HG03280 (cell line): Measurements from ENCODE around the gene KCNS3.
A peak's percentile ranks its signal among the peaks of the same experiment; 100 is the strongest.

Source experiments
- ATAC-seq: cut with Tn5 transposase; IDR thresholded peaks from one replicate; pipeline ENCODE4 v1.9.1; 2021; ENCODE audit warnings: mild to moderate bottlenecking, moderate library complexity; ENCODE audit not compliant: unreplicated experiment

Gene KCNS3

DNA sequence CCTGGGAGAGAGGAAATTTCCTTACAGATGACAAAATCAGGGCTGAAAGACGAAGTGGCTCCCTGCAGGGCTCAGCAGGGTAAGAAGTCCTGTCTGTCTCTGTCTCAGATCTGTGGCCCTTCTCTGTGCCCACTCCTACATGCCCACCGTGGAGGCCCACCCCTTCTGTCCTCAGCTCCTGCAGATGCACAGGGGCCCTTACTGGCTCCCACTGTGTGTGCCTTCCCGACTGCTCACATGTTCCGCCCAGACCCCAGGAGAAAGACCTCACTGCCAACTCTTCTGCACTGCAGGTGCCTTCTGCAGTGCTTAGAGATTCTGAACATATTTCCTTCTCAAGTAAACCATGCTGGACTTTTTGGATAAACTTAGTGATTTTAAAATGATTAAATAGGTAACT lies 1.9 kb upstream of the KCNS3 start:
- ATAC-seq, result no peak

DNA sequence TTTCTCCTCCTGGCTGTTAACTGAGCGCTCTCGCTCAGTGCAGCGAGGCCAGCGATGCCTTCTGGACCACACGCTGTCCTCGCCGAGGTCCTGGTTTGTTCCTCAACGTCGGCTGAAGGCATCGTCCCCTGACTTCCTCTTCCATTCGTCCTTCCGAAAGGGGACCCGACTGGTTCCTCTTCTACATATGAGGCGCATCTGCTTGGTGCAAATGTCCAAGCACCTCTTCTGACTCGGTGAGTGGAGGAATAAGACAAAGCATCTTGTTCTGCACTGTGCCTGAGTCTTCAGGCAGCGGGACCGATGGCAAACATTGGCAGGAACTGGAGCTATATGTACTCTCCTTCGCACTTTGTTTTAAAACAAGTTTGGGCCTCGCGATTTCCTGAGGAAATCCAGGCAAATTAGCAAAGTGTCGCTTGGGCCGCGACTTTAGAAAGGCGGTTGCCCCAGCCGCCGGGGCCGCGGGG lies 621 bp upstream of the KCNS3 start:
- peak; percentile 30 for ATAC-seq

DNA sequence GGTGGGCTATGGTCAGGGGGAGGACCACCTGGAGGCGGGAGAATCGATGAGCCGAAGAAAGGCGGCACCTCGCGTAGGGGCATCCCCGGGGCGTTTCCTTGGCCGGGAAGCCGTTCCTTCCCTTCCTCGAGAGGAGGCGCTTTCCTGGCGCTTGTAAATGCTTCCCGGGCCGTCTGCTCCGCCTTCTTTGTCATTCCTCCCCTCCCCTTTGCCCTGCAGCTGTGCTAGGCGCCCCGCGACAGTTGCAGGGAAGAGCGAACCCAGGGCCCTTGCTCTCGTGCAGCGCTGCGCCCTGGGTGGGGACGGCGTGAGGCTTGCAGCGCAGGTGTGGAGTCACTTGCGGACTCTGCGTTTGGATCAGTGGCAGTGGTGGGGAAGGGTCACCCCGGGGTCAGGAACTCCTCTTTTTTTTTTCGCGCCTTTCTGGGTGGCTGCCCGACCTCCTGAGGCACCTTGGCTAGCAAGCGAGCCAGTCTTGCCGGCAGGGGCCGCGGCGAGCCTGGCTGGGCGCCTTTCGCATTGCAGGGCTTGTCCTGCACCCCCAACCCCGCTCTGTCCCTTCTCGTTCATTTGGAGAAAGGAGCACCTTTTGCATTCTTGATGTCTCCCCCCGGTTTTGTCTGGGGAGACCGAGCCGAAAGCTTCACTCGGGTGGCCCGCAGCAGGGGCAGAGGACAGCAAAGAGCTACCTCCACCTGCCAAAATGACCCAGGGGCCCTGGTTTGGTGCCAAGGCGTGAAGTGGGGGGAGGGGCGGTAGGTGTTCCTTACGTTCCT lies 858 bp downstream of the KCNS3 start:
- no peak for ATAC-seq

DNA sequence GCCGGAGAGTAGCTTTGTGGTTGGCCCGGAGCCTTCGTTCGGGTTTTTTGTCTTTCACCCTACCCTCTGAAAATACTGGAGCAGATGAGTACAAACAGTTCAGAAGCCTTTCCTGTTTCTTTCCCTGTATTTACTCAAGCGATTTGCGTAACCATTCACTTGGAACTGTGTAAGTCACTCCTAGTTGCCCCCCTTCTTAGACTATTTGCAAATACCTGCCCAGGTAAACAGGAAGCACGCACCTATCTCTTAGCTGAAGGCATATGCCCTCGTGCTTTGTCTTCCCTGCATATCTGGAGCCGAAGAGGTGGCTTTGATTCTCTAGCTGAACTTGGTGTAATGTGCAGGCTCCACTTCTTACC lies 1.4 kb downstream of the KCNS3 start:
- no peak for ATAC-seq

DNA sequence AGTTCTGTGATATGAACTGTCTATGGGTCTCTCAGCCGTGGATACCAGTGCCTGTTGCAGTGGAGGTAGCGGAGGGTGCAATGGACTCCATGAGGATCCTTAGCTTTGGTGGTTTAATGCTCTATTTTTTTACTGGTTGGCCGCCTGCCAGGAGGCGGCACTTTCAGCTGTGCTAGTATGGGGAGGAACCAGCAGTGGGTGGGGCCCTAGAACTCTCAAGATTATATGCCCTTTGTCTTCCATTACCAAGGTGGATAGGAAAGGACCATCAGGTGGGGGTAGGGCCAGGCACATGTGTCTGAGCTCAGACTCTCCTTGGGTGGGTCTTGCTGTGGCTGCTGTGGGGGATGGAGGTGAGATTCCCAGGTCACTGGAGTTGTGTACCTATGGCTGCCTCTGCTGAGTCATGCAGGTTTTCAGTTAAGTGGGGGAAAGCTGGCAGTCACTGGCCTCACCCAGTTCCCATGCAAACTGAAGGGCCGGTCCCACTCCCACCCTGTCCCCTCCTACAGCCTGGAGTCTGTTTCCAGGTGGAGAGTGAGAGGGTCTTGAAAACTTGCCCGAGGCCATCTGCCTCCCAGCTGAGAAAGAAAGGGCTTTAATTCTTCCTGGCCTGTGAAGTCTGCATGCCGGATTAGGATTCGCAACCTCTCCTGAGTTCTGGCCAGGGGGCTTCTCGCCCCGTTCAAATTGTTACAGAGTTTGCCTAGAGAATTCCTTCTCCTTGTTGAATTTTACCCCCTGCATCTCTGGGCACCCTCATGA lies 14.5 kb downstream of the KCNS3 start:
- ATAC-seq, result no peak

DNA sequence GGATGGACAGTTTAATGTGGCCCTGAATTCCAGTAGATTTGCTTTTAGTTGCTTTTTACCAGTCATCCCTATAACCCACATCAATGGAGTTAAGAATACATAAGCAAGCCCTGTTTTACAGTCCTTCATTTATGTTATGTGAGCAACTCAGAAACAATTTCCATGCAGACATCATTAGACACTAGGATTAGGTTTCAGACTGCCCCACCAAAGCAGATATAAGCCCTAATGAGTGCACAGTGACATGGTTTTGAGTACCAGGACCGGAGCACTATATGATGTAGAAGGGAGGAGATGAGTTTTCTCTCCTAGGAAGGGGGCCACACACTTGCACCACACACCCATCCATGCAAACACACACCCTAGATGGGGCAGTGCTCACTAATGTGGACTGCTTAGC lies 15.5 kb downstream of the KCNS3 start:
- ATAC-seq, result no peak

DNA sequence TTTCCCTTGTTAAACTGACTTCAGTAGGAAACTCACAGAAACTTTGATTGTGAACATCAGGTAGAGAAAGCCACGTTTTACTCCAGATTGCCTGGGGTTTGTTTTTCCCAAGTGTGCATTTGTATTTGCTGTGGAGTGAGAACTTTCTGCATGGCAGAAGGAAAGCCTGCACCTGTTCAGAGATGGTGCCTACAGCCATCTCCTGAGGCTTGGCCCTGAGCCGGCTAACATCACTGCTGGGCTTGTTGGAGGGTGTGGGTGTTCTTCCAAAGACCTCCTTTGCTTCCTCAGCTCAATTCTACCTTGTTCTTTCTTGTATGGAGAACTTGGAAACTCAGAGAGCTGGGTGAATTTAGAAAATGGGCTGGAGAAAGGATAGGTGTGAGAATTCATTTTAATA lies 16.1 kb downstream of the KCNS3 start:
- ATAC-seq, result no peak

DNA sequence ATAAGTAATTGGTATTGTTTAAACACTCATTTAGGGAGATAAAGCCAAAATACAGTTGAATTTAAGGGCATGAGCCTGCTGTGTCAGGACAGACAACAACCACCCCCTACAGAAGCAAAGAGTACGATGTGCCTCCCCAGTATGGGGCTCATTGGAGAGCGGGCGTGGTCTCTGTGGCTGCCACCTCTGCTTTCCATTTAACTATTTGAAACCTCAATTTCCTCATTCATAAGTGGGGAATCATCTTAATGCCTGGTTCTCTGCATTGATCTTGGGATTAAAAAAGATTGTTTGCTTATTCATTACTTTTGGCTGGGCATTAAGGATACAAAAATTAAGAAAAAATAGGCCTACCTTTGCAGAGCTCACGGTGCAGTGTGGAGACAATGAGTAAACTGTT lies 21.4 kb downstream of the KCNS3 start:
- ATAC-seq, result no peak

DNA sequence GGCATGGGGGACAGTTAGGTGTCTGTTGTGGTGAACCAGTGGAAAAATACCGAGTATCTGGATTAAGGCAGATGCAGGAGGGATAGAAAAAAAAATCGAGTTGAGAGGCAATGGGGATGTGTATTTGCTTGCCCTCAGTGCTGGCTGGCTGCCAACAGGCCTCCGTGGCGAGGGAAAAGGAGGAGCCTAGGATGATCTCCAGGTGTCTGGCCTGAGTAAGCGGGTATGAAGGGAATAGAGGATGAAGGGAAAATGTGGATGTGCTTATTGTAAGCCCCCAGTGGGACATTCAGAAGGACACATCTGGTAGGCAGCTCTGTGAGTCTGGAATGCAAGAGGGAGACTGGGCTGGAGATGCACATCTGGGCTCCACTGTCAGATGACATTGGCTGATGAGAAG lies 22.8 kb downstream of the KCNS3 start:
- no peak for ATAC-seq

DNA sequence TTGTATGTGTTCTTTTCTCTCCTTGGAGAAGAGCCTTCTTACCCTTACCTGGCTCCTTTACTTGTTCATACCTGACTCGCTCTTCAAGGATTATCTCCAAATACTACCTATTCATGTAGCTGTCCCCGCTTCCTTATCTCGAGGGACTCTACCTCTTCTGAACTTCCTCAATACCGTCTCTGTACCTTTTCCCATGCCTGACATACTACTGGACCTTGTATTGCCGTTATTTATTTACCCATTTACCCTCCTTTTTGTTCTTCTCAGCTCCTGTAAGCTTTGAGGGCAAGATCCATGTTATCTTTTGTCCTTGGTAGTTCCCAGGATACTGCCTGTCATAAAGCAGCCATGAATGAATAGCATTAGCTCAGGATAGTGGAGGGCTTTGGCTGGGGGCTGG lies 32.5 kb downstream of the KCNS3 start:
- ATAC-seq, result no peak

DNA sequence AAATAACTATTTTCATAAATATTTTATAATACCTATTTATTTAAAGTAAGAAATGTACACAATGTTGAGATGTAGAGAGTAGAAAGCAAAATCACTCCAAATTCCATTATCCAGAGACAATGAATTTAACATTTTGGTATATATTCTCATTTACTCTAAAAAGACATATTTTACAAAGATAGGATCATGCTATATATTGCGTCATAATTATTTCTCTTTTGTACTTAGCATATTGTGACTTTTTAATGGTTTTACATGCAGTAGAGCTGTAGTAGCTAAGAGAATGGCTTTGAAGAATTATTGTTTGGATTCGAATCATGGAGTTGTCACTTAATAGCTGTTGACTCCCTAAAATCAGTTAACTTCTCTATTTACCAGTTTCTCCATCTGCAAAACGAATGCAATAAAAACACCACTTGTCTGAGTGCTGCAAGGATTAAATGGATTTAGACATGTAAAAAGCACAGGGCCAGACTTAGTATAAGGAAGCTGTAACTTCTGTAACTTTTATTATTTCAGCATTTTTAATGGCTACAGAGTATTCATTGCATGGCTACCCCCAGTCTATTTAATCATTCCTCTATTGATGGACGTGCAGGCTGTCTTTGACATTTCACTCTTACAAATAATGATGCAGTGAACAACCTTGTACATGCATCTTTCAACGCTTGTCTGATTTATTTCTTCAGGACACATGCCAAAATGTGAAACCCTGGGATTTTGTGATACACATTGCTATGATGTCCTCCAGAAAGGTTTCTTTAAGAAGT lies 33.2 kb downstream of the KCNS3 start:
- ATAC-seq, result peak; percentile 24

DNA sequence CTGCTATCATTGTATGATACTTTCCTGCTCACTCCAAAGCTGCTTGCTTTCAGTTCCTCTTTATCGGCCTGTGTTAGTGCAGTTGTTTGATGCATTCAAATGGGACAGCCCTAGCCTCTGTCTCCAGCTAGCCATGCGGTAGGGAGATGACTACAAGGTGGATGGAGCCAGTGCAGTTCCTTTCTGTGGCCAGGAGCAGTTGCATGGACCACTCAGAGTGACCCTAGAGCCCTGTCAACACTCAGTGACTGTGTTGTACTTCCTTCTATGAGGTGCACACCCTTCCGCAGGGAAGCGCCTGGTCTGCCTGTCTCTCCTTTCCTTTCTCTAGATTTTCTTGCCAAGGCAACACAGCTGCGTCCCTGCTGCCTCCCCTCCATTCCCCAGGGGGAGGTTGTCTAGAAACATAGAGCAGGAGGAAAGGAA lies 33.8 kb downstream of the KCNS3 start:
- ATAC-seq, result peak; percentile 94

DNA sequence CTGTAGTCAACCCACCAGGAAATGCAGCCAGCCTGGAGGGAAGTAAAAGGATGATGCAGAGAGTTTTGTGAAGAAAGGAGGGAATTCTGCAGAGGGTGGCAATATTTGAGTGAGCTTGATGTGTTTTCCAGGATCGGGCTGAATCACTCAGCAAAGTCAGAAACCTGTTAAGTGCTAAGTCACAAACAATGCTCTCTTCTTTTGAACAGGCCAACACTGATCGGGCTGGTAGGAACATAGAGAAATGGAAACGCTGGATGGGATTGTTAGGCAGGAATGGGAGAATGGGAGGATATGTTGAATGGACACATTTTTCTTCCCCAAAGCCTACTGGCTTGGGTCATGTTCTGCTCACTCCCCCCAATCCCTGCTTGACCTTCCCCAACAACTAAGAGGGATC lies 36.6 kb downstream of the KCNS3 start:
- ATAC-seq, result no peak

DNA sequence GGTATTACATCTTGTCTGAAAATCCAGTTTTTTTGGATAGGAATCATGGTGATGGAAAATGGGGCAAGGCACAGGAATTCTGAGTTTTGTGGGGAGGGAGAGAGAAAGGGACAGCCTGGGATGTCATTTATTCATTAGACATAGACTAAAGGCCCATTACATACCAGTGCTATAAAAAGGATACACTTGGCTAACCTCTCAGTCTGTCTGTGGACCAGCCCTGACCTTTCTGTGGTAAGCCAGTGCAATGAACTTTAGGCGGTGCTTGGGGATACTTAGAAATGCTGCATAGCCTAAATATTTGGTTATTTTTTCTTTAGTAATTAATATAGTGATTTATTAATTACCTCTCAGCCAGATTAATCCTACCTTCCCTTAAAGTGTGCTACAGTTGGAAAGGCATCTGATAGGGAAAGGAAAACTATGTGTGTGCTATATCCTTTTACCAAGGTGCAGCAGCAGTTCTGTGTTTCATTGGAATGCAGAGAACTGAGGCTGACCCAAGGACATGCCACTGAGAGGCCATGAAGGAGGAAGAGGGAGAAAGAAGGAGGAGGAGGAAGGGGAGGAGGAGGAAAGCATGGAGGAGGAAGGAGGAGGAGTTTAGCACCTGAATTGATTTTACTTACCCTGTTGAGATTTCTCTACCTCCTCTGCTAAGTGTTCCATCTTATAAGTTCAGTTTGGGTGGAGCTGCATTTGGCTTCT lies 37.5 kb downstream of the KCNS3 start:
- ATAC-seq, result no peak

DNA sequence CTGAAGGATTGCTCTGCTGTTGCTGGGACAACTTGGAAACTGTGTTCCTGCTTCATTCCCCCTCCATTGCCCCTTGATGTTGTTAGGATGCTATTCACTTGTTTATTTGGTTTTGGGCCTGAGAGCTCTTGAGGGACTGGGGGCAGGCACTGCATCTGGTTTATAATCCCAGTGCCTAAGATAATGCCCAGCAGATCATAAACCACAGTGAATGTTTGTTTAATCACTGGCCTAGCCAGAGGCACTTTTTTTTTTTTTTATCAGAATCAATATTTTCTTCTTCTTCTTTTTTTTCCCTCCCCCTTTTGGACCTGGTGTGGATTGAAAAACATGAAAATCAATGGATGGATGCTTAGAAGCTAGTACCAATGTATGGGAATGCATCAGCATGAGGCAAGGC lies 38.1 kb downstream of the KCNS3 start:
- no peak for ATAC-seq

DNA sequence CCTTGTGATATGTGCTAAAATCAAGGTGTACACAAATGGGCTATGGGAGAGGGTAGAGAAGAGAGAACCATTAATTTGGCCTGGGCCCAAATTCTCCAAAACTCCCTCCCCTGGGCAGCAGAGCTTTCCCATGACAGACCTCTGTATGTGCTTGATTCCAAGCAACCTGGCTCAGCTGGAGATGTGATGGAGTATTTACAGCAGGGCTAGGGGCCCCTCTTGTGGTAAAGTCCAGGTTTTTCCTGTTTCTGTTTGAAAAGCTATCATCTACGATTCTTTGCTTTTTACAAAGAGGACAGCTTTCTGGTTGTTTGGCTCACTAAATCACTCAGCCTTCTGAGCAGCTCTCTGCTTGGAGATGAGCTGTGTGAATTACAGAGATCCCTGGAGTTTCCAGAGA lies 40.3 kb downstream of the KCNS3 start:
- no peak for ATAC-seq

DNA sequence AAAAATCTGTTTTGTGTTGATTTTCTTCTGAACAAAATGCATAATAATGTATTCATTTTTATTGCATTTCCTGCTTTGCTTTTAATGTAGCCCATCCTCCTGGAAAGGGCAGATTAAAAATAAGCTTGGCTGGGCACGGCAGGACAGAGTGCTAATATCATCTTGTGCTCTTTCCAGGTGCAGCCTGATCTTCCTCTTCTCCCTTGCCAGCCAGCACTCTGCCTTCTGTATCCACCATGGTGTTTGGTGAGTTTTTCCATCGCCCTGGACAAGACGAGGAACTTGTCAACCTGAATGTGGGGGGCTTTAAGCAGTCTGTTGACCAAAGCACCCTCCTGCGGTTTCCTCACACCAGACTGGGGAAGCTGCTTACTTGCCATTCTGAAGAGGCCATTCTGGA lies 52.3 kb downstream of the KCNS3 start:
- ATAC-seq, result no peak

DNA sequence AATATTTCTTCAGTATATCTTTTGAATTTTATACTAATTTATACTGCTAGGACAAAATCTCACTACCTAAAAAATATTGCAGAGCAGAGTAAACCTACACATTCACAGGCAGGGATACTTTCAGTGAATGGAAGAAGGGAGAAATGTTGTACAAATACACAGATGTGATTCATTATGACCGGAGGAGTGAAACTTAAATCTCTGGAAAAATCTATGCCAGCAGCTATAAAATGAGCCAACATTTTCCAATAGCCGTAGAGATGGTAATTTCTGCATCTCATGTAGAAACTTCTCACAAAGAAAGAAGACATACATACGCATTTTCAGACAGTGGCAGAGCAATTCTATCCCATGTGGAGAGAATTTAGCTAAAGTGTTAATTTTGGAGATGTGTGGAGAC lies 54.8 kb downstream of the KCNS3 start:
- no peak for ATAC-seq

DNA sequence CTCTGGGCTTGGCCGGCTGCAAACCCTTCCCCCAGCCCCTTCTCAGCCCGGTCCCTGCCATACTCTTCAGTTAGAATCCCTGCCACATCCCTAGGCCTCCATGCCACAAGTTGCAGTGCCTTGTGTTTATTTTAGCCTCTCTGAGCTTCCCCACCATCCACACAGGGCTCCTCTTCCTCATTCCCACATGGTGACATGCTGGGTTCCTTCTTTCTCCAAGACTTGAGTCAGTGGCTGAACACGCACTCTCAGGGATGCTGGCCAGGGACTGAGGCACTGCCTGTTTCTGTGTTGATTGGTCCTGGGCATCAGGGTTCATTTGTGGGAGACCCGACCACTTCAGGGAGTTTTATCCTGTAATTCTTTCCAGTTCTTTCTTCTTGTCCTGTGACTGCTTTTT lies 56.3 kb downstream of the KCNS3 start:
- no peak for ATAC-seq

DNA sequence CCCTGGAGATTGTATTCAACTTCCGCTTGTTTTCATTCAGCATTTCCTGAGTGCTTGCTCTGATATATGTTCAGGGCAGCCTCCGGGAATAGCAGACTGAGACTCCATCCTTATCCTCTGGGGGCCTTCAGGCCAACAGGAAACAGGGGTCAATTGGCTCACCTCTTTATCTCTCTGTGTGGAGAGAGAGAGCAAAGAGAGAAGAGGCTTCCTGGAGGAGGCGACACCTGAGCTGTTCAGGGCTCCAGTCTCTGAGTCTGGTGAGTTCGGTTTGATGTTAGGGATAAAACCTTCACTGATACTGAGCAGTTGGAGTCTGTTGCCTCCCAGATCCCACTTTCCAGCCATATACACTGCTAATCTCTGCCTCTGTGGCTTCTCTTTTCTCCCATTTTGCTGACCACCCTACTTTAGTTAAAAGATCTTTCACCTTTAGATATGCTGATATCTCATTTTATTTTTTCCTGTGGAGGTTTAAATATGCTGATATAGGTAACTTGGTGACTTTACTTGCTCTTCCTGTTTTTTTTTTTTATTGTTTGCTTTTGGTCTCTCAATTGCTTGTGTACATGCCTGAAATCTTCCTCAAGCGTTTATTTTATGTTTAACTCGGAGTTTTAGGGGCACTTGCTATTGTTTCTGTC lies 56.9 kb downstream of the KCNS3 start:
- no peak for ATAC-seq

DNA sequence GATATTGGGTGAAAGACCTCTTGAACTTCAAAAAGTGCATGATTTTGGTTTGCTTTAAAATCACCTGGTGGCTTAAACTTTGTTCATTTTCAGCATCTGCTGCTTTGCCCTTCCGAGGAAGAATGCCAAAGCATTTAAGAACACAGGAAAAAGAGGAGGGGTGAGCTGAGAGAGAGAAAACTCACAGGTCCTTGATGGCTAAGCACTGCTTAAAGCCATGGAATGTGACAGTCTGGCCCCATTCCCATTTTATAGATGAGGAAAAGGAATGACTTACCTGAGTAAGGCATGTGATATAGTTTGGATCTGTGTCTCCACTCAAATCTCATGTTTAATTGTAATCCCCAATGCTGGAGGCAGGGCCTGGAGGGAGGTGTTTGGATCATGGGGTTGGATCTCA lies 58.1 kb downstream of the KCNS3 start:
- no peak for ATAC-seq
